Endodermal cell (in vitro differentiated cells): ENCODE data around the gene LAMA1. TPM values are rescaled to one million over a fixed set of nuclear protein-coding genes. Genes with fewer than 3 reads are reported as not detected.

Experiments used
- DNase-seq: peaks from one replicate; pipeline ENCODE4 v3.0.0-alpha.2; 2017
- H3K27ac ChIP-seq: 2 replicates; pipeline ENCODE4 v1.5.1; 2013; ENCODE audit warnings: mild to moderate bottlenecking, low read depth, low read length, moderate library complexity
- H3K27me3 ChIP-seq: 2 replicates; pipeline ENCODE4 v1.6.1; 2013; ENCODE audit warnings: mild to moderate bottlenecking, low read length, moderate library complexity; ENCODE audit not compliant: insufficient read depth, control insufficient read depth, poor library complexity, severe bottlenecking
- H3K36me3 ChIP-seq: 2 replicates; pipeline ENCODE4 v1.7.0; 2013; ENCODE audit warnings: mild to moderate bottlenecking, low read length, moderate library complexity; ENCODE audit not compliant: control insufficient read depth, insufficient read depth
- H3K4me1 ChIP-seq: one replicate; pipeline ENCODE4 v1.7.0; 2013; ENCODE audit warnings: low read length; ENCODE audit not compliant: control insufficient read depth, insufficient read depth
- H3K4me3 ChIP-seq: 2 replicates; pipeline ENCODE4 v1.5.1; 2013; ENCODE audit warnings: mild to moderate bottlenecking, low read length, moderate library complexity
- H3K9ac ChIP-seq: 2 replicates; pipeline ENCODE4 v1.6.1; 2013; ENCODE audit warnings: mild to moderate bottlenecking, low read length, moderate library complexity; ENCODE audit not compliant: poor library complexity, severe bottlenecking; ENCODE audit errors: extremely low read depth
- H3K9me3 ChIP-seq: 2 replicates; pipeline ENCODE4 v1.6.1; 2013; ENCODE audit warnings: mild to moderate bottlenecking, low read length, moderate library complexity; ENCODE audit not compliant: control insufficient read depth
- H3K27ac Mint-ChIP-seq: 2 replicates; pipeline ENCODE4 v1.8.0; 2020; ENCODE audit warnings: mixed read lengths
- H3K27me3 Mint-ChIP-seq: 2 replicates; pipeline ENCODE4 v1.8.0; 2021; ENCODE audit warnings: mild to moderate bottlenecking, mixed read lengths; ENCODE audit not compliant: insufficient read depth
- H3K36me3 Mint-ChIP-seq: 2 replicates; pipeline ENCODE4 v1.8.0; 2020; ENCODE audit warnings: low read depth, mixed read lengths
- H3K4me1 Mint-ChIP-seq: 2 replicates; pipeline ENCODE4 v1.8.0; 2020; ENCODE audit warnings: mixed read lengths
- H3K4me3 Mint-ChIP-seq: 2 replicates; pipeline ENCODE4 v1.8.0; 2020; ENCODE audit warnings: mild to moderate bottlenecking, moderate library complexity, mixed read lengths
- H3K9me3 Mint-ChIP-seq: 2 replicates; pipeline ENCODE4 v1.8.0; 2020; ENCODE audit warnings: mild to moderate bottlenecking, mixed read lengths
- CTCF ChIP-seq: fragments of 200-600 bp; sonication (generic); conservative IDR thresholded peaks from 2 replicates; pipeline ENCODE4 v1.5.0; 2021; ENCODE audit warnings: antibody characterized with exemption, mild to moderate bottlenecking
- WGBS, 2 experiments: methylation state at CpG; one replicate each; pipeline versions ENCODE4 v1.1.5 to v1.1.7; 2013; ENCODE audit warnings: missing lambda C conversion rate in 2 of 2, mixed read lengths in 1 of 2; ENCODE audit not compliant: insufficient coverage in 1 of 2, insufficient read length in 1 of 2; 5-methylcytosine and 5-hydroxymethylcytosine counted together
- total RNA-seq, 2 donors: library from RNA; stranded (reverse); fragmentation: NEBNext Ultra II Directional in 1 of 2; extraction: Animal tissue kit (Norgen Biotek cat#: 25700) in 1 of 2; gene quantifications; 2 replicates in 1 of 2; 3 replicates in 1 of 2; pipeline ENCODE4 v1.2.1, GENCODE V29; 2021

LAMA1 gene
- total RNA-seq, 2 donors from 2014 or later: 198 to 316 TPM

GRCh38 chr18:7070466-7070865 lies 47.1 kb downstream of the LAMA1 start:
- 100% methylated on average over 1 of the region's 2 CpGs; no CpG with 5 or more reads in 1 of the 2 experiments for WGBS, 2 experiments
- no peak overlapping the region for H3K27ac ChIP-seq
- no peaks in the 10 kb centered on the region for H3K27me3 Mint-ChIP-seq
- no peaks in the 10 kb centered on the region for H3K9me3 Mint-ChIP-seq
- peaks cover 18% of the 10 kb centered on the region for H3K4me1 ChIP-seq
- TF ChIP-seq CTCF: no peak
- peaks cover 78% of the 10 kb centered on the region for H3K36me3 ChIP-seq
- H3K36me3 Mint-ChIP-seq: peaks cover 37% of the 10 kb centered on the region
- H3K4me3 Mint-ChIP-seq: no peak overlapping the region
- peak overlapping the region; percentile 1 for H3K4me3 ChIP-seq
- H3K9me3 ChIP-seq: no peaks in the 10 kb centered on the region
- no peaks in the 10 kb centered on the region for H3K27me3 ChIP-seq
- DNase-seq: no peak
- H3K27ac Mint-ChIP-seq: no peak overlapping the region
- H3K4me1 Mint-ChIP-seq: peaks cover 55% of the 10 kb centered on the region
- no peak overlapping the region for H3K9ac ChIP-seq

GRCh38 chr18:7068871-7069590 lies 48.6 kb downstream of the LAMA1 start:
- H3K27ac ChIP-seq: peak overlapping the region; percentile 40
- peaks cover 18% of the 10 kb centered on the region for H3K4me1 ChIP-seq
- no peaks in the 10 kb centered on the region for H3K27me3 Mint-ChIP-seq
- TF ChIP-seq CTCF: no peak
- H3K4me3 Mint-ChIP-seq: peak overlapping the region; percentile 21
- no peaks in the 10 kb centered on the region for H3K27me3 ChIP-seq
- H3K9ac ChIP-seq: peak overlapping the region; percentile 35
- peak overlapping the region; percentile 92 for H3K27ac Mint-ChIP-seq
- no peaks in the 10 kb centered on the region for H3K9me3 ChIP-seq
- H3K4me1 Mint-ChIP-seq: peaks cover 64% of the 10 kb centered on the region
- peak; percentile 52 for DNase-seq
- H3K36me3 ChIP-seq: peaks cover 69% of the 10 kb centered on the region
- peaks cover 43% of the 10 kb centered on the region for H3K36me3 Mint-ChIP-seq
- H3K9me3 Mint-ChIP-seq: no peaks in the 10 kb centered on the region
- peak overlapping the region; percentile 44 for H3K4me3 ChIP-seq
- 69 to 77% methylated on average over 6 to 9 of the region's 9 CpGs for WGBS, 2 experiments

- TF ChIP-seq CTCF: no peak
- no peak for DNase-seq
- Histone ChIP-seq H3K27me3 (no peaks in the 10 kb centered on the region), H3K4me3 (no peak overlapping the region), H3K9me3 (no peaks in the 10 kb centered on the region), H3K4me1 (peaks cover 18% of the 10 kb centered on the region), H3K9ac (no peak overlapping the region), H3K27ac (no peak overlapping the region), H3K36me3 (peaks cover 64% of the 10 kb centered on the region)
- Mint-ChIP-seq H3K4me3 (no peak overlapping the region), H3K27ac (no peak overlapping the region), H3K36me3 (peaks cover 34% of the 10 kb centered on the region), H3K9me3 (no peaks in the 10 kb centered on the region), H3K27me3 (no peaks in the 10 kb centered on the region), H3K4me1 (peaks cover 69% of the 10 kb centered on the region)
- WGBS, 2 experiments: 80 to 92% methylated on average over 1 to 4 of the region's 4 CpGs
Measured at GRCh38 chr18:7066965-7067555, 50.5 kb downstream of the LAMA1 start.
